Measurements from ENCODE around the gene ATP5MC3.
A peak's percentile ranks its signal among the peaks of the same experiment; 100 is the strongest.

ATP5MC3 gene

DNA sequence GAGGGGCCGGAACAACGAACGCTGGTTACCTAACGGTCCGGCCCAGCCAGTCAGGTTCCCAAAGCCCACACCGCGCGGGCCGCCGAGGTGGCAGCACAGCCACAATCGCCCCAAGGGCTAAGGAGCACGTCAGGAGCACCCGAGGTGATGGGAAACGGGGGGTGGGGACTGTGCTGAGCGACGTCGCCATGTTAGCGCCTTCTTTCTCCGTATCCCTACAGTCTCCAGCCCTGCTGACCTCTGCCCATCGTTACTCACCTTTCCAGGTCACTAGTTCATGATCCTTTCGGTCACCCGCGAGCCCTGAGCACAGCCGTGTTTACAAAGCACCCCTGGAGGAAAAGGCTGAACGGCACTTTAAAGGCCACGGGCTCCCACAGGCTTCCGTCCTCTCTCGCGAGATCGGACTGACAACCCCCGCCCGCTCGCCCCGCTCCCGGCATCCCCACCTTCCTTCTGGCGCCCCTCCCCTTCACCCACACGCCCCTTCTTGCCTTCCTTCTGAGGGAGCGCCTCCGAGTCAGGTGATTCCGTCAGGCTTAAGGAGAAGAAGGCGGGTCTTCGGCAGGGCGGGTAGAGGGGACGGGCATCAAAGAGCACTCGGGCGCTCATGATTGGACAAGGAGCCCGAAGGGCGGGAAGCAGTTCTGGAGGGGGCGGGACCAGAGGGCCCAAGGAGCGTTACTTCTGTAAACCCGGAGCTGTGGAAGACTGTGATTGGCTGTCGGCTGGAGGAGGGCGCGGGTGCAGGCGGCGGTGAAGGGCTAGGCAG is 13.5 kb downstream of the ATP5MC3 start, which contains the start of gene ATF2:
Gene ATF2, minus strand, starts transcription at position 412 of the 772 bp plus-strand sequence. CDS start 31,760 bp downstream, outside the sequence.
- peak; percentile 99 for DNase-seq

DNA sequence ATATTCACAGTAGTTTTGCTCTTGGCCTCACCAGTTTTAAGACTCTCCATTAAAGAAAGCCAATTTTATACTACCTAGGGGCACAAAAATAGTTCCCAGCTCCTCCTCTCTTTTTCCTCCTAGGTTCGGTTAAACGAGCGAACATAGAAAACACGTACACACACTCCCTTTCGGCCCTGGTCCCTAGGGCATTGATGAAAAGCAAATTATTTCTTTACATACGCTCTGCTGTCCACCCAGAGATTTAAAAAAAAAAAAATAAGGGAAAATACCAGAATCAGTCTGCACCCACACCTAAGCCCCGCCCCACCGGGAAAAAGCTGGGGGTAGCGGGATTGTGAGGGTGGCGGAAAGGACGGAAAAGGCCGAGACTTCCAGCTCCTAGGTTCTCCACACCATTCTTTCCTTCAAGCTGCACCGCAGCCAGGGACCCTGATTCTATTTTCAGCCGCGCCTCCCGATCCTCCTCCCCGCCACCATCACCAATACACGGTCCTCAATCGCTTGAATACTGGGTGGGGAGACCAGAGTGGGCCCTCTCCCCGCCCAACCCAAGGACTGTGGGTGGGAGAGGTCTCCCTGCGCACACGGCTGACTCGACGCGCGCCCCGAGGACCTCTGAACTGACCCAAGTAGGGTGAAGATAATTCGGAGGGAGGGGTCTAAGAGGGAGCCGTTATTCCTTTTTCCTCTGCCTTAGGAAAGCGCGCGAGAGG is 14.3 kb downstream of the ATP5MC3 start:
- DNase-seq: no peak

- DNase-seq: no peak
These were observed 15.2 kb downstream of the ATP5MC3 start for GRCh38 chr2:175166216-175166824.

DNA sequence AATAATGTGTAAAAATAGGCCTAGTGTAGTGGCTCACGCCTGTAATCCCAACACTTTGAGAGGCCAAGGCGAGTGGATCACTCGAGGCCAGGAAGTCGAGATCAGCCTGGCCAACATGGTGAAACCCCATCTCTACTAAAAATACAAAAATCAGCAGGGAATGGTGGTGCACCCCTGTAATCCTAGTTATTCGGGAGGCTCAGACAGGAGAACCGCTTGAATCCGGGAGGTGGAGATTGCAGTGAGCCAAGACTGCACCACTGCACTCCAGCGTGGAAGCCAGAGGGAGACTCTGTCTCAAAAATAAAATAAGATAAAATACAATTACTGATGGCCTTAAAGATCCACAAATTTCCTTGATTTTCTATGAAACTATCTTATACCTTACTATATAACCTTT is 17.3 kb downstream of the ATP5MC3 start:
- no peak for DNase-seq

DNA sequence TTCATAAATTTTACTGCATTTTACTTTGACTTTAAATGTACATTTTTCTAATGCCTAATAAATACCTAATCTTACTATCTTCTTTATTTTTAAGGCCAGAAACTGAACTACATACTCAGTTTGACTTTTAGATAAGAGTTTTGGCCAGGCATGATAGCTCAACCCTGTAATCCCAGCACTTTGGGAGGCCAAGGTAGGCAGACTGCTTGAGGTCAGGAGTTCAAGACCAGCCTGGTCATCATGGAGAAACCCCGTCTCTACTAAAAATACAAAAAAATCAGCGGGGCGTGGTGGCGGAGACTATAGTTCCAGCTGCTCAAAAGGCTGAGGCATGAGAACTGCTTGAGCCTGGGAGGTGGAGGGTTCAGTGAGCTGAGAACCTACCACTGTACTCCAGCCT is 22.6 kb downstream of the ATP5MC3 start:
- no peak for DNase-seq

DNA sequence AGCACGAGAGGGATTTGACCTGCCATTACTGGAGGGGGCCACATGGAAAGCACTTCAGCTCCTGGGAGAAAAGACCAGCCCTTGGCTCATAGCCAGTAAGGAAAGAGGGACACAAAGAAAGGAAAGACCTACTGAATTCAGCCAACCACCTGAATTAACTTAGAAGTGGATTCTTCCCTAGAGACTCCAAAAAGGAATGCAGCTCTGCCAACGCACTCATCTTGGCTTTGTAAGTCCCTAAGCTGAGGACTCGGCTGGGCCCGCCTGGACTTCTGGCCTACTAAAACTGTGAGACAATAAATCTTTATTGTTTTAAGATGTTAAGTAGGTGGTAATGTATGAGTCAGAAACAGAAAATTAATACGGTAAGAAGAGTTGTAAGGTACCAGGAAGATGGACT is 25.0 kb downstream of the ATP5MC3 start:
- DNase-seq: no peak

DNA sequence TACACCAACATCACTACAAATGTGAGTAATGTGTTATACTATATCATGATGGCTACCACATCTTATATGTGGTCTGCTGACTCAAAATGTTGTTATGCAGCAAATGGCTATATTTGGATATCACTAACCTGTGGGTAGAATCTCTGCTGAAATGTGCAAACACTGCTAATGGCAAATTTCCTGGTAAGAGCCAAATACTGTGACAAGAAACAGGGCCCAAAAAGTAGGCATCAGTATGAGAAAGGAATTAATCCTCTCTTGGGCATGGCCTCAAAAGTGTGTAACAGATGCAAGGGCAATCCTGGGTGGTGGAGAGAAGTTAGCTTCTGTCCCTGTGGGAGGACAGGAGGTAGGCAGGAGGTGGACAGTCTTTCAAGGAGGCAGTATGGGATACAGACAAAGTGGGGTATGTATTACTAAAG is 26.8 kb downstream of the ATP5MC3 start:
- DNase-seq: no peak

DNA sequence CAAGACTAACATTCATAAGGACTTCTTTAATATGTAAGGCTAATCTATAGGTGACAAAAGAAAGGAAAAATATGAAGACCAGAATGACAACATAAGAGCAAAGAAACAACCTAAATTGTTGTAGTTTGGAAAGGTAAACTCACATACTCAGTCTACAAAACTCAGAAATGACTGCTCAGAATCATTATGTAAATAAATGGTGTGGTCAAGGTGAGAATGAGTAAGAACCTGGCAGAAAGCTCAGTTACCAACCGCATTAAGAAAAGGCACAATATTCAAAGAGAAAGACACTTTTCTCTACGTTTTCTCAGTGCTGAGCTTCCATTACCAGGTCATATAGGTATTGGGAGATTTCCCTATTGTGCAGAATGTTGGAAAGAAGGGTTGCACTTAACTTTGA is 29.3 kb downstream of the ATP5MC3 start:
- no peak for DNase-seq

DNA sequence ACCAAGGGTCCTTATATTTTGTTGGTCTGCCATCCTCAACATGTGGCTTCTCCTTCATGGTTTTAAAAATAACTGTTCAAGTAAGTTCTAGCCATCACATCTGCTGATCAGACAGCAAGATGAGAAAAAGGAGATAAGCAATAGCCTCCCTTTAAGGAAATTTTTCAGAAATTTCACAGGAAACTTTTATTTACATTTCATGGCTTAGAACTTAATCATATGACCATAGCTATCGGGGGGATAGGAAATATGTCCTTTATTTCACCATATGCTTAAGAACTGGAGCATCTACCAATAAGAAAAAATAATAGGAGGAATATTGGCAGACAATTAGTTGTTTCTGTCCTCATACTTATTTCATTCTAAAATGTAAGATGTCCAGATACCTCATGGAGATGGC is 29.7 kb downstream of the ATP5MC3 start:
- no peak for DNase-seq

GRCh38 chr2:175147186-175147585 is 34.3 kb downstream of the ATP5MC3 start:
- no peak for DNase-seq

- DNase-seq: no peak
These were observed 37.8 kb downstream of the ATP5MC3 start for GRCh38 chr2:175143678-175144077.

DNA sequence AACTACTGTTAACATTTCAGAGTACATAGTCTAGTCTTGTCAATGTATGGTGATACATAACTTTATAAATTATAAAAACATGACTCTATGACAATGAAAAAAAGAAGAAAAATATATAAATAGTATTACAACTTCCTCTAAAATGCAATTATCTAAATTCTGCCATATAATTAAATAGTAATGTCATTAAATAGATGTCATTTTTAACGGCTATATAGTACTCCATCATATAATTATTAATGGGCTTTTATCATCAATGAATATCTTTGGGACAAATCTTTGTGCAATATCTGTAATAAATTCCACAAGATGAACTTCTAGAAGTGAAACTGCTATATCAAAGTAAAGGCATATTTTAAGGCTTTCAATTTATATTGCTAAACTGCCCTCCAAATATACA is 38.3 kb downstream of the ATP5MC3 start:
- DNase-seq: no peak

- DNase-seq: no peak
These were observed 41.2 kb downstream of the ATP5MC3 start for GRCh38 chr2:175140332-175140731.

DNA sequence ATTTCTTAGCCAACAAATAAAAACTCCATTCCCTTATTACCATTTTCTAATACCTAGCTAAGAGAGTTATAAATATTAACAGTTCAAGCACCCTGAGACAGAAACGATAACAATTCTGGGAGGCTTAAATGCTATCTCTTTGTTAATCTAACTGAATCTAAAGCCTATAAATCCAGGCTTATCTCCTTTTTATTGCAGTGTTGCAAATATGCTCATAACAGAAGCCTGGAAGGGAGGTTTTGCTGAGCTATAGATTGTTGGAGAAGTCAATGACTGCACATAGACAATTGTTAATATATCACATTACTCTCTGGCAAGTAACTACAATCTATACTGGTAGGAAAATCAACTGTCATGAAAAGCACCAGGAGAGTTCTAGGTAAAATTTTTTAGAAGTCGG is 43.7 kb downstream of the ATP5MC3 start:
- DNase-seq: no peak

- no peak for DNase-seq
These were observed 44.9 kb downstream of the ATP5MC3 start for GRCh38 chr2:175136334-175137215.

DNA sequence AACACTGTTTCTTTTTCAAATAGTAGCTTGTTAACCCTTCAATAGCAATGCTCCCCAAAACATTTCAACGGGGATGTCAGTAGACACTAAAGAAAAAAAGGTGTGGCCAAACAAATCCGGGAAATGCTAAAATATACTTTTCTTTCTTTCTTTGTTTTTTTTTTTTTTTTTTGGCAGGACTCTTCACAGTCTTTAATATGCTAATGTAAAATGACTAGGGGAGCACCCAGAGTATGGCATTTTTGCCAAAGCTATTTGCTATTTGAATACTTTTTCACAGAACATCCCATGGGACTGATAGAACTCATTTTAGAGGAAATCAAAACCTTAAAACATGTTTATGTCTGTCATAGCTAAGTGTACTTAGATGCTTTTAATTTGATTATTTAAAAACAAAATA is 45.6 kb downstream of the ATP5MC3 start:
- no peak for DNase-seq

DNA sequence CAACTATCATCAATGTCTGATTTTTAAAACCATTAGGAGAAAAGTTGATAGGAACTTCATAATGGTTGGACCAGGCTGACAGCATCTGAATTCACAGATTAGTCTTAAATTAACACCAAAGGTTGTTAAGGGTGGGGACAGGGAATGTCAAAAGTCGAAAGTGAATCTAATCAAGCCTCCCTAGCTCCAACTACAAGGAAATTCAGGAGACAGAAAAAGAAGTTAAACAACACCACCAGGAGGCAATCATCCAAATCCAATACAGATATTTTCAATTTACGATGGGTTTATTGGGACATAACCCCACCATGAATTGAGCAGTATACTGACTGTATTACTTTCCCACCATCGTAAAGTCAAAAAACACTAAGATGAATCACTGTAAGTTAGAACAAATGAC is 46.3 kb downstream of the ATP5MC3 start:
- DNase-seq: no peak

DNA sequence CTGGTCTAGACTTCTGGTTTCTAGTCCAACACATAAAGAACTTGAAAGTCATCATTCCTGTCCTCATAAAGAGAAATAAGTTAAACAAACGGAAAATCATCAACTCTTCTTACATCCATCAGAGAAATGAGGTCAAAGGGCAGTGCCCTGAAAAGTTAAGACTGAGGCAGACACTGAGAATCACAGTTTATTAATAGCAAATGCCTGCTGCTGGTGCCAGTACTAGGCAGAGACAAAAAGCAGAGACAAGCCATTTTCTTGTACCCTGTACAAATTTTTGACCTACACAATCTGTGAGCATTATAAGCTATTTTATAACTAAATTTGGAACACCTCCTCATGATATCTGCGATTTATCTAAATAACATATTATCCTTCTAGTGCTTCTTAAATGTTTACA is 50.3 kb downstream of the ATP5MC3 start:
- no peak for DNase-seq

DNA sequence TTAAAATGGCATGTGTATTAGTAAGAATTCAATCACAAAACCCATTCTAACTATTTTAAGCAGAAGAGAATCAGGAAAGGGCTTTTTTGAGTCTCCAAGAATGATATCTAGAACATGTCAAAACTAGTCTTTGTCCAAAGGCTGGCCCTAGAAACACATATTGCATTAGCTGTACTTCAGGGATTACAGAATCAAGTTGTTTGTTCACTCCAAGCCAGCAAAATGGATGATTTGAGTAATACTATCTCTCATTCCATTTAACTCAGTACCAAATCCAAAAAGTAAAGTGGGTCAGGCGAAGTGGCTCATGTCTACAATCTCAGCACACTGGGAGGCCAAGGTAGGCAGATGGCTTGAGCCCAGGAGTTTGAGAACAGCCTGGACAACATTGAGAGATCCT is 54.8 kb downstream of the ATP5MC3 start:
- DNase-seq: no peak

Measured in hematopoietic multipotent progenitor cell treated with erythropoietin and hydrocortisone succinate and interleukin-3 and kit ligand, for 8 days (in vitro differentiated cells).